K562 (cell line): ENCODE measurements around the gene COL13A1.

Experiments
- FOXJ3 ChIP-seq: sonication (generic); formaldehyde crosslinking; IDR thresholded peaks from 2 replicates; pipeline ENCODE4 v1.4.0; 2020; ENCODE audit warnings: mild to moderate bottlenecking, missing genetic modification reagents
- SRSF7 ChIP-seq: fragments of 200-400 bp; formaldehyde crosslinking; optimal IDR thresholded peaks from 2 replicates; pipeline ENCODE3; 2017; ENCODE audit warnings: mild to moderate bottlenecking, low read depth, low read length

DNA sequence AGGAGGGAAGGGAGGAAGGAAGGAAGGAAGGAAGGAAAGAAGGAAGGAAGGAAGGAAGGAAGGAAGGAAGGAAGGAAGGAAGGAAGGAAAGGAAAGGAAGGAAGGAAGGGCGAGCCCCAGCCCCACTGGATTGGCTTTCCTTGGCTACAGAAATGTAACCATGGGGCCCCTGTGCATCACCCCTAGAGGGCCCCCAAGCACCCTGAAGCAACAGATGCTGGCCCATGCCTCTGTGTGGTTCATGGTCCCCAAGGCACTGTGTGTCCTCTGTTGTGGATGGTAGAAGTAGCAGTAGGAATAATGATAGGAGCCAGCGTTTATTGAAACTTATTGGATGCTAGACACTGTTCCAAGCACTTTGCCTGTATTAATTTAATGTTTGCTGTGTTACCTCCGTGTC is 134.4 kb downstream of the COL13A1 start:
- no peak for TF ChIP-seq SRSF7
- no peak for TF ChIP-seq FOXJ3 (CRISPR knock-in tag)
